Measurements from ENCODE around the gene MYH9.

The MYH9 gene

GRCh38 chr22:36296690-36297089, 91.1 kb downstream of the MYH9 start:
- TF ChIP-seq CTCF (IDR thresholded peaks at IDR 0.05; ENCODE audit: insufficient read depth, low read length, poor library complexity, severe bottlenecking) (no peak), EZH2phosphoT487 (conservative IDR thresholded peaks at IDR 0.05; ENCODE audit: low read length) (no peak)
- H4K20me1 ChIP-seq (ENCODE audit: low read depth, low read length) = no peaks in the 10 kb centered on the region
- H3K79me2 ChIP-seq (ENCODE audit: insufficient read depth, low read length) = peaks cover 3% of the 10 kb centered on the region; the same call in 1 of the 2 replicates

GRCh38 chr22:36295247-36295646, 92.5 kb downstream of the MYH9 start:
- Histone ChIP-seq H3F3A (ENCODE audit: insufficient read depth) (no peaks in the 10 kb centered on the region), H3K27ac (ENCODE audit: low read depth, low read length) (no peak overlapping the region), H3K36me3 (ENCODE audit: low read length) (peaks cover 33% of the 10 kb centered on the region), H3K4me3 (ENCODE audit: insufficient read depth, low read length, poor library complexity, severe bottlenecking) (no peak overlapping the region), H3K4me2 (ENCODE audit: low read depth, low read length, poor library complexity, severe bottlenecking) (no peak overlapping the region), H3K27me3 (ENCODE audit: low read length) (no peaks in the 10 kb centered on the region), H4K20me1 (ENCODE audit: low read depth, low read length) (no peaks in the 10 kb centered on the region), H3K9me2 (replicated peaks; ENCODE audit: insufficient read depth, low read length) (no peaks in the 10 kb centered on the region), H2AFZ (ENCODE audit: low read depth, low read length, severe bottlenecking) (no peak overlapping the region), H3K79me2 (ENCODE audit: insufficient read depth, low read length) (peaks cover 3% of the 10 kb centered on the region; the same call in 1 of the 2 replicates), H3K9me3 (ENCODE audit: insufficient read depth, low read length) (no peaks in the 10 kb centered on the region), H3K9ac (ENCODE audit: low read length) (no peak overlapping the region)
- TF ChIP-seq EZH2phosphoT487 (conservative IDR thresholded peaks at IDR 0.05; ENCODE audit: low read length) = no peak
- no peak for TF ChIP-seq CTCF (IDR thresholded peaks at IDR 0.05; ENCODE audit: insufficient read depth, low read length, poor library complexity, severe bottlenecking)

More at GRCh38 chr22:36296690-36297089, 91.1 kb downstream of the MYH9 start:
- H3K4me3 ChIP-seq (ENCODE audit: insufficient read depth, low read length, poor library complexity, severe bottlenecking) = no peak overlapping the region
- H3K9me2 ChIP-seq (replicated peaks; ENCODE audit: insufficient read depth, low read length) = no peaks in the 10 kb centered on the region
- no peak overlapping the region for H3K4me2 ChIP-seq (ENCODE audit: low read depth, low read length, poor library complexity, severe bottlenecking)
- H3K9me3 ChIP-seq (ENCODE audit: insufficient read depth, low read length) = no peaks in the 10 kb centered on the region
- H3K27me3 ChIP-seq (ENCODE audit: low read length) = no peaks in the 10 kb centered on the region
- no peak overlapping the region for H2AFZ ChIP-seq (ENCODE audit: low read depth, low read length, severe bottlenecking)
- H3K36me3 ChIP-seq (ENCODE audit: low read length) = peaks cover 38% of the 10 kb centered on the region
- H3F3A ChIP-seq (ENCODE audit: insufficient read depth) = no peaks in the 10 kb centered on the region
- no peak overlapping the region for H3K9ac ChIP-seq (ENCODE audit: low read length)
- no peak overlapping the region for H3K27ac ChIP-seq (ENCODE audit: low read depth, low read length)

GRCh38 chr22:36294801-36295200, 93.0 kb downstream of the MYH9 start:
- no peak for TF ChIP-seq CTCF (IDR thresholded peaks at IDR 0.05; ENCODE audit: insufficient read depth, low read length, poor library complexity, severe bottlenecking)
- no peak for TF ChIP-seq EZH2phosphoT487 (conservative IDR thresholded peaks at IDR 0.05; ENCODE audit: low read length)
- Histone ChIP-seq H3K9me2 (replicated peaks; ENCODE audit: insufficient read depth, low read length) (no peaks in the 10 kb centered on the region), H3K4me3 (ENCODE audit: insufficient read depth, low read length, poor library complexity, severe bottlenecking) (no peak overlapping the region), H3F3A (ENCODE audit: insufficient read depth) (no peaks in the 10 kb centered on the region), H3K4me2 (ENCODE audit: low read depth, low read length, poor library complexity, severe bottlenecking) (no peak overlapping the region), H3K27me3 (ENCODE audit: low read length) (no peaks in the 10 kb centered on the region), H3K27ac (ENCODE audit: low read depth, low read length) (no peak overlapping the region), H3K9ac (ENCODE audit: low read length) (no peak overlapping the region), H3K79me2 (ENCODE audit: insufficient read depth, low read length) (peaks cover 3% of the 10 kb centered on the region; the same call in 1 of the 2 replicates), H4K20me1 (ENCODE audit: low read depth, low read length) (no peaks in the 10 kb centered on the region), H3K36me3 (ENCODE audit: low read length) (peaks cover 33% of the 10 kb centered on the region), H3K9me3 (ENCODE audit: insufficient read depth, low read length) (no peaks in the 10 kb centered on the region), H2AFZ (ENCODE audit: low read depth, low read length, severe bottlenecking) (no peak overlapping the region)

Data from SU-DHL-6 (cell line).